ENCODE data around the gene FBXO10.
A peak's percentile ranks its signal among the peaks of the same experiment; 100 is the strongest.
"Not testable (repeated sequence)": the region's sequence is repeated elsewhere in the genome, so short reads cannot be mapped to it uniquely, and the experiment has no call there.

FBXO10 gene

DNA sequence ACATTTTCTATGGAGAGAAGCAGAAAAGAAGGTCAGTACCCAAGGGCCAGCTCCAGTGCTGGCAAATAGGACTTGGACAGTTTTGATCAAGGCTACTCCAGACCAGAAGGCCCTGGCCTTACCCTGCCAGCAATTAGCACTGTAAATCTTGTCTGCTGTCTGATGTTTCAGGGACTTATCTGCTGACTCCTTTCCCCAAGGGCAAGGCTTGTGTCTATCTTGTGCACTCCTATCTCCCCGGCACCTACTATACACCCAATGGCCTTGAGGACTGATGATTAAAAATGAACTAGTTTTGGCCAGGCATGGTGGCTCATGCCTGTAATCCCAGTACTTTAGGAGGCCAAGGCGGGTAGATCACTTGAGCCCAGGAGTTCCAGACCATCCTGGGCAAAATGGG is 53.2 kb downstream of the FBXO10 start:
- Histone ChIP-seq H3K4me3 (no peak overlapping the region), H3K27ac (no peak overlapping the region)

DNA sequence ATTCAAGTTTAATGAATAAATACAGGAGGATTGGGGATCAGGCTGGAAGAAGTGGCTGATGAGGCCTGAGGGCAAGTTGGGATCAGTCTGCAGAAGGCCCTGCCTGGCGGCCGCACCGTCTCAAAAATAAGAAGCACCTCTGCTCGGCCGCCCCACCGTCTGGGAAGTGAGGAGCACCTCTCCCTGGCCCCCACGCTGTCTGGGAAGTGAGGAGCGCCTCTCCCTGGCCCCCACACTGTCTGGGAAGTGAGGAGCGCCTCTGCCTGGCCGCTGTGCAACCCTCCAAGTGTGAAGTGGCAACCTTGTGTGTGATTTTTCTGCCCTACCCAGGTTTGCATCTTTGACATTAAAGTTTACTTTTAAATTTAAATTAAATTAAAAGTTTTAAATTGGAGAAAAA is 55.1 kb downstream of the FBXO10 start:
- H3K27ac ChIP-seq, result no peak overlapping the region
- no peak overlapping the region for H3K4me3 ChIP-seq

DNA sequence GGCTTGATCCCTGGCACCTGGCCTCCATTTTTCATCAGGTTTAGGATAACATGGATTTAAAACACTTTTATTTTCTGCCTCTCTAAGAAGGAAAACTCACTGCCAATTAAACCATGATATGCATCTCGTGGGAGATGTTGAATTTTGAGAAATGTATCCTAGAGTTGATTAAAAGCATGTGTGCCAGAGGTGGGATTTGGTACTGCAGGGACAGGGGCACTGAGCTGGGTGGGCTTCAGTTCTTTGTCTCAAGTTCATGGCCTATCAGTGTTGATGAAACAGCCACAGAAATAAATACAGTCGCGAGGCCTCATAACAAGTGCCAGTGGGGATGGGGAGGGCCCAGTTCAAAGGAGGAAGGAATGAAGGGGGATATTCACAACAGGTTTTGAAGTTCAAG is 55.5 kb downstream of the FBXO10 start:
- Histone ChIP-seq H3K4me3 (no peak overlapping the region), H3K27ac (no peak overlapping the region)

DNA sequence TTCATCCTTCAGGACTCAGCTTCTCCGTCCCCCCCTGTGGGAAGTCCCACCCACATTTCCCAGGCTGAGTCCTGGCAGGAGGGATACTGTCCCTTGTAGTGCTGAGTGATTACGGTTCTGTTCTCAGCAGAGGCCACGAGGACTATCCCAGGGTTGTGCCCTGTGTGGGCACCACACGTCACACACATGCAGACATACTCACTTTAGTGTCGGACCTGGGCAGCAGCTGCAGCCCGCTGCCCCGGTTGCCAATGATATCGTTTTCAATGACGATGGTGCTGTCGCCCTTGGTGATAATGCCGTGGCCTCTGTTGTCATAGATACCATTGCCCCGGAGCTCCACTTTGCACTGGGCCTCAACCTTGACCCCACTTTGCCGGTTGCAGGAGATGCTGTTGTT is 58.3 kb downstream of the FBXO10 start:
- Histone ChIP-seq H3K27ac (no peak overlapping the region), H3K4me3 (no peak overlapping the region)

DNA sequence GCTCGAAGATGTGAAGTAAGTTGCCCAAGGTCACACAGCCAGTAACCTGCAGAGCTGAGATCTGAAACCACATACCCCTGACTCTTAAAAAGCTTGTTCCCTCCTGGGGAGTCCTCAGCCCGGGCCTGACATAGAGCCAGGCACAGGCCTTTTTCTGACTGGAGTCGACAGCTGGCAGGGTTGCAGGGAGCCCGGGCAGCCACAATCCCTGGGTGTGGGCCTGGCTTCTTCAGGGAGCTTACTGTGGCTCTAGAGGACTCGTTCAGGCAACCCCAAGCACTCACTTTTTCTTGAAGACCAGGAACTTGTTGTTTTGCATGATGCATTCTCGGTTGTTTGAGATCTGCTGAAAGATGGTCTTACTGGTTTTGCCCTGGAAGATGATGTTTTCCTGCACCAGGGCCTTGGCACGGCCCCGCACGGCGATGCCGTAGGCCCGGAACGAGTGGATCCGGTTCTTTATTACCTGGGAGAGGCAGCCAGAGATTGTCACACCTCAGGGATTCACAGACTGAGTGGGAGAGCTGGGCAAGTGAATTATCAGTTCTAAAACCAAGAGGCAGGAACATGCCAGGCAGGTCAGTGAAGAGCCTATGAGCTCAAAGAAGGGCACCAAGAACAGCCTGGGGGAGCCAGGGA is 60.4 kb downstream of the FBXO10 start:
- Histone ChIP-seq H3K27ac (peak overlapping the region in 4 of 21 experiments; percentile 5 to 55 (median 24)), H3K4me3 (no peak overlapping the region)

DNA sequence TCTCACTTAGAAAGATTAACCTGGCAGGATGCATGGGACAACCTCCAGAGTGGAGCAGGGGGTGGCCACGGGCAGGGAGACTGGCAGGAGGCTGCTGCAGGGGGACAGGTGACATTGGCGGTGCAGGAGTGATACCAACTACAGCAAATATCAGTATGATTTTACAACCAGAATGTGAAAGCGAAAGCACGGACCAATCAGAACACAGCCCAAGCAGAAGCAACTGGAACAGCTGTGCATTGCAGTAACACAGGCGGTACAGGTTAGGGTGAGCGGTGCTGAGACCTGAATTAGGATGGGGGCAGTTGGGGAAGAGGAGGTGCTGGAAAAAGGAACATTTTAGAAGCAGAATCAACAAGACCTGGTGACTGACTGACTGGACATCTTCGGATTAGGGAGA is 61.2 kb downstream of the FBXO10 start:
- Histone ChIP-seq H3K4me3 (no peak overlapping the region), H3K27ac (no peak overlapping the region)

DNA sequence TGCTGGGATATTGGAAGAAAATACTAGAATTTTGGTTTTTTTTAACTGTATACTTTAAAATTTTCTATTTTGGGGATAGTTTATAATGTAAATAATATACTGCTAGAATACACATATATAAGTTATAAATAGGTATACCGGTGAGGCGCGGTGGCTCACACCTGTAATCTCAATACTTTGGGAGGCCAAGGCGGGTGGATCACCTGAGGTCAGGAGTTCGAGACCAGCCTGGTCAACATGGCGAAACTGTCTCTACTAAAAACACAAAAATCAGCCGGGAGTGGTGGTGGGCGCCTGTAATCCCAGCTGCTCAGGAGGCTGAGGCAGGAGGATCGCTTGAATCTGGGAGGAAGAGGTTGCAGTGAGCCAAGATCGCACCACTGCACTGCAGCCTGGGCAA is 61.8 kb downstream of the FBXO10 start:
- not testable (repeated sequence) for H3K4me3 ChIP-seq, H3K27ac ChIP-seq

DNA sequence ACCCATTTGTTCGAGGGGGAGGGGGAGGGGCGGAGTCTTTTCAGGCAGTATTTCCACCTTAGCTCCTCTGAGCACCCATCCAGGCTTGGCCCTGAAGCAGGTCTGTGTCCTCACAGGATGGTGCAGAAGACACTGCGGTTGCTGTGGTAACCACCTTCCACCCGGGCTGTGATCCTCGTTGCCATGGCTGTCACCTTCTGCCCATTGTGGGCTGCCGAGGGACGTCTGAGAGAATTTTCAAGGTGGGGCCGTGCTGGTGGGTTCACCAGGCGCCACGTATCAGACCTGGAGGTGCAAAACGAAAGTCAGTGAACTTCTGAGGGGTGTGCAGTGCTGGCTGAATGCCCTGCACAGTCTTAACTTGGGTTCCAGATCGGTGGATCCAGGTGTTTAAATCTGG is 63.7 kb downstream of the FBXO10 start:
- H3K27ac ChIP-seq, result no peak overlapping the region

DNA sequence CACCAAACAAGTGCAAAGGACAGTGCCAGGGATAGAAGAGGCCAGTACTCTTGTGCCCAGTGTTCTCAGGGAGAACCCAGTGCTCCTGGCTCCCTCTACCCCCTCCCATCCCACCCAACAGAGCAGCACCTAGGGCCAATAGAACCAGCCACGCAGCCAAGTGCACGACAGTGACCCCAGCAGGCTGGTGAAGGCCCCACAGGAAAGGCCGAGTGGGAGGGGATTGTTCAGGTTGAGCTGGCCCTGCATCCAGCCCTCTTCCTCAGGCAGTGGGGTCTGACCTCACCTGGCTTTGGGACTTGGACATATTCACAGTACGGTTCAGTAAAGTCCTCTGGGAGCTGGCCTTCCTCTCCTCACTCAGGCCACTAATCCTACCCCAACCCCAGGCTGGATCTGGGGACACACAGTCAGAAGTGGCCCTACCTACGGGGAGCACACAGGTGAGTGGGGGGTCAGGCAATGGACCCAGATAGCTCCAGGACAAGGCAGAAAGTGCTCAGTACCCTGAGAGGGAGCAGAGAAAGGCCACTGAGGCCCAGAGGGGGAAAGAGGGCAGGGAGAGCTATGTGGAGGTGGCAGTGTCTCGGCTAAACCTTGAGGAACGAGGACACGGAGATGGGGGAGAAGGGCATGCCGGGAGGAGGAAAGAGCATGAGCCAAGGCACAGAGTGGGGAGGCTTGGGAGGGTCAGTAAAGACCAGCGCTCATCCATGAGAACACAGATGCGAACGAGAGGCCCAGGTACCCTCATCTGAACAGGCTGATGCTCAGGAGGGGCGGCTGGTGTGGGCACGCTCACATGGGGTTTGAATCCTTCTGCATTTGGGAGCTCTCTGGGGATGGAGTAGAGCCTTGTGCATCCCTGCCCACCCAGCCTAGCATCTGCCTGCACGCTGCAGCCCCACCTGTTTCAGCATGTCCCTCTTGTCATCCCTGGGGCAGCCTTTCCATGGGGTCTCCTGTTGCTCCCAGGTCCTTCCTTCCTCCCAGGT is 64.9 kb downstream of the FBXO10 start:
- H3K4me3 ChIP-seq, result no peak overlapping the region
- no peak overlapping the region for H3K27ac ChIP-seq

More for the DNA sequence above, 63.7 kb downstream of the FBXO10 start:
- no peak overlapping the region for H3K4me3 ChIP-seq

DNA sequence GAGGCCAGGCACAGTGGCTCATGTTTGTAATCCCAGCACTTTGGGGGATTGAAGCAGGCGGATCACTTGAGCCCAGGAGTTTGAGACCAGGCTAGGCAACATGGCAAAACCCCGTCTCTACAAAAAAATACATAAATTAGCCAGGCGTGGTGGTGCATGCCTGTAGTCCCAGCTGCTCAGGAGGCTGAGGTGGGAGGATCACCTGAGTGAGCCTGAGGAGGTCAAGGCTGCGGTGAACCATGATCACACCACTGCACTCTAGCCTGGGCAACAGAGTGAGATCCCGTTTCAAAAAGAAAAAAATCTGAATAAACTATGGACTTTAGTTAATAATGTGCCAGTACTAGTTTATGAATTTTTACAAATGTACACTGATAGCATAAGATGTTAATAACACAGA is 66.1 kb downstream of the FBXO10 start:
- not testable (repeated sequence) for H3K27ac ChIP-seq, H3K4me3 ChIP-seq

DNA sequence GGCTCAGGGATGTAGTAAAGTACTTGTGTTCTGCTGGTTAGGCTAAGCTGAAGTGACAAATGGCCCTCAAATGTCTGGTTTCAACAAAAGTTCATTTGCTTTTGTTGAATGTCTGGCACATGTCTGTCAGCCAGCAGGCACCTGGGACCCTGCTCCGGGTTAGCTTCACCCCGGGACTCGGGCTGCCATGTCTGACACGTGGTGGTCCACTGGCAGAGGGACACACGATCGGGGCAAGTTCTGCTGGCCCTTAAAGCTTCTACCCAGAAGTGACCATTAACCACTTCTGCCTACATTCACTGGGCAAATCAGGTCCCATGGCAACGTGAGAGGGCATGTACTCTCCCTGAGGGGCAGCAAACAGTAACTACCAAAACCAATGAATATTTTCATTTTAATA is 66.6 kb downstream of the FBXO10 start:
- H3K27ac ChIP-seq, result no peak overlapping the region
- no peak overlapping the region for H3K4me3 ChIP-seq

DNA sequence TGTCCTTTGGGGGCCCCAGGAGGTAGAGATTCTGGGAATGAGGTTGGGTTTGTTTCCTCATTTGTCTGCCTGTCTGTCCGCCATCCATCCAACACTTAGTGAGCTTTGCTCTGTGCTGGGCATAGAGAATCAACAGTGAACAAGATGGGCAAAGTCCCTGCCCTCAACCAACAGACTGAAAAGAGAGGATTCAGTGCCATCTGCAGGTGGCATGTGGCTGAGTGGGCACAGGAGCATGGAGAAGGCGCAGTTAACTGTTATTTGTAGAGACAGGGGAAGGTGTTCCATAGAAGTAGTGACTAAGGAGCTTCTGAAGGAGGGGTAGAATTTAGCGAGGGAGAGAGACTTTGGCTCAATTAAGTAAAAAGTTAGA is 67.4 kb downstream of the FBXO10 start:
- Histone ChIP-seq H3K27ac (no peak overlapping the region), H3K4me3 (no peak overlapping the region)

DNA sequence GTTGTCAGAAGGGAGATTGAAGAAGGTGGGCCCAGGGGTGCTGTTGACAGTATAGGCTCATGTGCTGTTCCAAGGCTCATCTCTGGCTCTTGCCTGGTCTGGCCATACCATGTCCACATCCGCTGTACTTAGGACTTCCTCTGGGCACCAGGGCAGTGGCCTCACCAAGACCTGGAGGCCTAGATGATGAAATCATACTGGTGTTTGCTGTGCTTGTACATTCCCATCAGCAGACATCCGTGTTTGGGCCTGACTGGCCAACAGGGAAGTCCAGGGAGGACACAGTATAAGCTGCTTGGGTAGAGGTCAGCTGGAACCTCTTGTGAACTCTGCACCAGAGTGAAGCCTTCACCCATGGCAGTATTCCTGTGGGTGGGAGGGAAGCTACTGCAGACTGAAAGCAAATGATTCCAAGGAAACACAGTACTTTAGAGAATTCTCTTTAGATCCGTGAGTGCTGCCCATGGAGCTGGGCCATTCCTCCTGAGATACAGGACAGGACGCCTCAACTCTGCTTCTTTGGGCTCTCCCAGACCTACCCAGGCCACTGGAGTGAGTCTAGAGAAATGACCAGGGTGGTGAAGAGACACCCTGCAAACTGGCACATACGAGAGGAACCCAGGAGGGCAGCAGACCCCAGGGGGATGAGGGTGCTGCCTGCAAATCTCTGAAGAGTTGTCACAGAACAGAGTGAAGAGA is 67.9 kb downstream of the FBXO10 start:
- Histone ChIP-seq H3K27ac (no peak overlapping the region), H3K4me3 (no peak overlapping the region)

DNA sequence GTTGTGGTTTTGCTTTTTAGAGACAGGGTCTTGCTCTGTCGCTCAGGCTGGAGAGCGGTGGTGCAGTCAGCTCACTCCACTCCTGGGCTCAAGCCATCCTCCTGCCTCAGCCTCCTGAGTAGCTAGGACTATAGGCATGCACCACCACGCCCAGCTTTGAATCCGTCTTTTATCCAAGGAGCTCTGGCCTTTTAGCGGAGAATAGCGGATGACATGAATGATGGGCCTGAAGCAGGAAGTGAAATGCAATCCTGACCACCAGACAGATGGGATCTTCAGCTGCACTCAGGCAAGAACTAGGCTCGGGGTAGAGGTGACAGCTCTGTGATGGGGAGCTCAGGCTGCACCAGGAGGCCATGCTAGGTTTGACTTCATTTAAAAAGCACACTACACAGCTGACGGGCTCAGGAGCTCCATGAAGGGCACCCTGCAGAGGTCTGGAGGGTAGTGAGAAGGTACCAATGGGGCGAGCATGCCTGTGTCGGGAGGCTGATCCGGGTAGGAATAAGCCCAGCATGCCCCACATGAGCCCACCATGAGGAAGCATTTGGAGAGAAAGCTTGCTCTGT is 68.5 kb downstream of the FBXO10 start:
- Histone ChIP-seq H3K27ac (no peak overlapping the region), H3K4me3 (no peak overlapping the region)

DNA sequence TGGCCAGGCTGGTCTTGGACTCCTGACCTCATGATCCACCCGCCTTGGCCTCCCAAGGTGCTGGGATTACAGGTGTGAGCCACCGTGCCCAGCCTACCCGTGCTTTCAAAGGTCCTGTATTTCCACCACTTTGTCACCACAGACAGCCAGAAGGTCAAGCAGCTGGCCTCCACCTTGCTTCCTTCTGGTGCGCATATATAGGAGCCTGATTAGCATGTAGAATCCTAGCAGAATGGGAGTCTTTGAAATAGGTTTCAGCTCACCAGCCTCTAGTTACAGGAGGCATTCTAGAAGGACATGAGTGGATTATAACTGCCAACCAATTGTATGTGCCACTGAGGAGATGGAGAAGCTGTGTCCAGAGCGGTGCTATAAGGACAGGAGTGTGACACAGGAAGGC is 71.6 kb downstream of the FBXO10 start:
- no peak overlapping the region for H3K27ac ChIP-seq
- H3K4me3 ChIP-seq, result no peak overlapping the region

DNA sequence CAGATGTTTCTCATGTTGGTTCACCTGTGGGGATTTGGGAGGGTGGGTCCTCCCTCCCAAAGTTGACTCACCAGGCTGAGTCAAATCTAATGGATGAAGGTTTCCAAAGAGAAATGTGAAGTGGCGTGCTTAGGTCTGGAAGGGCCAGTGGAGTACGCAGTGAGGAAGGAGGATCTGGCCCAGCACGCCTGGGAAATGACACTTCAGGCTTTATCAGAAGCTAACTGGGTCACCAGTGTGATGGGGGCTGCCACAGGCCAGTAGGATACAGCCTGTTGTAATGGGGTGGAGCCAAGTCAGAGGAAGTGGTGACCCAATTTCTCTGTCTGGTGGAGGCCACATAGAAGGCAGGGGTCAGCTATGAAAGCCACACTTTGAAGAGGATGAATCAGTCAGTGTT is 72.4 kb downstream of the FBXO10 start:
- H3K27ac ChIP-seq, result peak overlapping the region in 2 of 21 experiments; percentile 16 to 41
- no peak overlapping the region for H3K4me3 ChIP-seq

DNA sequence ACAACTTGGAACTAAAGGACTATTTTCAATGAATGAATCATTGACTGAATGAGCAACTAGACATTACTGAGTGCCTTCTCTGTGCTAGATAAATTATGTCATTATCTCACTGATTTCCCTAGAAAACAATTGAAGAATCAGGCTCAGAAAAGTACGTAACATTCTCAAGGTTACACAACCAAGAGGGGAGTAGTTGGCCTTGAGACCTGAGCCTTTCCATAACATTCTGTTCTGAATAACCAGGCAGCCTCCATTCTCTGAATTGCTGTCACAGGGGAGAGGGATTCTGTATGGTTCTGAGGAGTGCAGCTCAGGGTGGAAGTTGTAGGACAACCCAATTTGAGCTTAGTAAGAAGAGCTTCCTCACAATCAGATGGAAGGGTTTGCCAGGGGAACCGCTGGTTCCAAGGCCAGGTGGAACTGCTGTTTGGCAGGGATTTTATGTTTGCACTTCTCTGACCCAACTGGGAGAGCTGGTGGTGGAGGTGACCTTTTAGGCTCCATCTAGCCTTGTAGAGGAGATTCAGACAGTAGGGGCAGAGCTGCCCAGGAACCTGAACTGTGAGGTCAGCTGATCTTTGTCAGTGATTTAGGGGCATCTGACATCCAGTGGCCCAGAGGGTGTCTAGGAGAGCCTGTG is 74.1 kb downstream of the FBXO10 start:
- Histone ChIP-seq H3K27ac (no peak overlapping the region), H3K4me3 (no peak overlapping the region)

DNA sequence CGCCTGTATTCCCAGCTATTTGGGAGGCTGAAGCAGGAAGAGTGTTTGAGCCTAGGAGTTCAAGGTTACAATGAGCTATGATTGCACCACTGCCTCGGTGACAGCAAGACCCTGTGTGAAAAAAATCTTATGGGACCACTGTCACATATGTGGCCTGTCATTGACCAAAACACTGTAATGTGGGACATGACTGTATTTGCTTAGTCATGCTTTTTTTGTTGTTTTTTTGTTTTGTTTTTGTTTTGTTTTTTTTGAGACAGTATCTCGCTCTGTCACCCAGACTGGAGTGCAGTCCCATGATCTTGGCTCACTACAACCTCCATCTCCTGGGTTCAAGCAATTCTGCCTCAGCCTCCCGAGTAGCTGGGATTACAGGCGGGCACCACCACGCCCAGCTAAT is 76.9 kb downstream of the FBXO10 start:
- Histone ChIP-seq H3K4me3 (no peak overlapping the region), H3K27ac (no peak overlapping the region)

DNA sequence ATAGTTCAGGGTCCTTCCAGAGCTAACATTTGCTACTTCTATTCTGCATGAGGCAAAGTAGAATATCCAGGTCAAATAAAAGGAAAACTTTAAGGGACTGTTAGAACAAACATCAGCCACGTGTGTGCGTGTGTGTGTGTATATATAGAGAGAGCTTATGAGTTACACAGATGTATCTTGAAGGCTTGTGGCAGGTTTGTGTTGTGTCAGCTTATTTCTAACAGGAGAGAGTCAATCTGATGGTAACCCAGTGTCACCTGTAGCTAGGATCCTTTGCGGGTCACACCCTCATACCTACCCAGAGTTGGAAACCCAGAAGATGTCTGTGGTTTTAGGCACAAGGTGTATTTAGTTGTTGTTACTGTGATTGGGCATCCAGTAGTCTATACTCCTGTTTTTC is 77.7 kb downstream of the FBXO10 start:
- H3K4me3 ChIP-seq, result no peak overlapping the region
- no peak overlapping the region for H3K27ac ChIP-seq

DNA sequence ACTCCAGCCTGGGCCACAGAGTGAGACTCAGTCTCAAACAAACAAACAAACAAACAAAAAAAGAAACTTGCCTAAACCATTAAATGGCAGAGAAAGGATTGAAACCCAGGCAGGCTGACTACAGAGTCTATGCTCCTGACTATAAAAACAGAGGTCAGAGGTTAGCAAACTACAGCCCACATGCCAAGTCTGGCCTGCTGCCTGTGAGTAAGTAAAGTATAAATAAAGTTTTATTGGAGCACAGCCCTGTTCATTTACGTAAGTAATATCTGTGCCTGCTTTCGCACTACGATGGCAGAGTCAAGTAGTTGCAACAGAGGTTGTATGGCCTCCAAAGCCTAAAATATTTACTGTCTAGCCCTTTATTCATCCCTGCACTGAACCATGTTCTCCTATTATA is 78.9 kb downstream of the FBXO10 start:
- Histone ChIP-seq H3K27ac (no peak overlapping the region), H3K4me3 (no peak overlapping the region)

Measured in skin epidermis (tissue), 12 donors.